ENCODE data around the gene KAT6B.

GRCh38 chr10:74932648-74933047 lies 106.2 kb downstream of the KAT6B start:
- TF ChIP-seq POLR2A (IDR thresholded peaks at IDR 0.05; ENCODE audit: low read depth, low read length) (no peak), POLR2AphosphoS5 (IDR thresholded peaks at IDR 0.05; ENCODE audit: low read depth, low read length) (no peak), TAF1 (IDR thresholded peaks at IDR 0.05; ENCODE audit: low read depth, low read length) (no peak), PAX5 (IDR thresholded peaks at IDR 0.05; ENCODE audit: insufficient read depth, low read length, severe bottlenecking) (no peak), POU2F2 (IDR thresholded peaks at IDR 0.05; ENCODE audit: low read depth, low read length) (no peak)

Data from GM12891 (cell line).